ENCODE data around the gene SFXN5.

The SFXN5 gene

DNA sequence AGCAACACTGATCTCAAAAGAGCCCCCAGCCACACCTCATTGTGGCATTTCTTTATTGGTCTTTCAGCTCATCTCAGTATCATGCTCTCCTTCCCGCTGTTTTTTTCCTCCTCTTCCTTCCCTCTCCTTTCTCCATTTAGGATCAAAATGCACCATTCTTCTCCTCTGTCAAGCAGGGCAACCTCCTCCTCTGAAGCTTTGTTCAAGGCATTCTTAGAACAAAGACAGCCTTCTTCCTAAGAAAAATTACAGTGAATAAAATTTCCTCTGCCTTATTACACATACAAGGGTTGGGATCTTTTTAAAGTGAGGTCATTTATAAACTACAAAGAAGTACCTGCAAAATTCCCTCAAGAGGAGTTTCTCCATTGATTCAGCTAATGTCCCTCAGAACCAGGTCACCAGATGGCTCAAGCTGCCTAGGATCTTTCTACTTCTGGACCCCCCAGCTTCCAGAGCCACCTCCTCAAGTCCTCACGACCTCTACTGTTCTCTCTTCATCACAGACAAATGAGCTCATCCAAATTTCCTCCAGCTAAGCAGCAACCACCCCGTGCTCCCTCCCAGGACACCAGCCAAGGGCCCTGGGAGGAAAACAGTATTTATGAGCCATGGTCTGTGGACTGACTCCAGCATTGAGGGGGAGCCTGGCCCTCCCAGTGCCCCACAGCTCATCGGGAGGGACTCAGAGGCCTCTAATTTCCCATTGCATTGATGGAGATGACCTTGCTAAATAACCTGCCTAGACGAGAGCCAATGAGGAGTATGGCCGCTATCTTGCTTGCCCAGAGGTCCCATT, 18.0 kb downstream of the SFXN5 start:
- TF ChIP-seq FOXM1 (IDR thresholded peaks at IDR 0.05; ENCODE audit: borderline replicate concordance, low read depth) (no peak), RAD21 (IDR thresholded peaks at IDR 0.05; ENCODE audit: low read depth) (no peak), EP300 (IDR thresholded peaks at IDR 0.05; ENCODE audit: borderline replicate concordance) (no peak), NFIC (IDR thresholded peaks at IDR 0.05) (no peak), TAF1 (IDR thresholded peaks at IDR 0.05; ENCODE audit: low read depth) (no peak), EGR1 (IDR thresholded peaks at IDR 0.05) (no peak), REST (IDR thresholded peaks at IDR 0.05; ENCODE audit: low read depth) (no peak), YY1 (IDR thresholded peaks at IDR 0.05; ENCODE audit: low read depth) (no peak), MAX (IDR thresholded peaks at IDR 0.05) (no peak), CEBPB (IDR thresholded peaks at IDR 0.05) (no peak), CREB1 (IDR thresholded peaks at IDR 0.05; ENCODE audit: low read depth) (no peak), TEAD4 (IDR thresholded peaks at IDR 0.05) (no peak), ZBTB7A (IDR thresholded peaks at IDR 0.05; ENCODE audit: low read depth) (no peak), TCF12 (IDR thresholded peaks at IDR 0.05; ENCODE audit: low read depth) (no peak)
- TF ChIP-seq, protein P1, sequence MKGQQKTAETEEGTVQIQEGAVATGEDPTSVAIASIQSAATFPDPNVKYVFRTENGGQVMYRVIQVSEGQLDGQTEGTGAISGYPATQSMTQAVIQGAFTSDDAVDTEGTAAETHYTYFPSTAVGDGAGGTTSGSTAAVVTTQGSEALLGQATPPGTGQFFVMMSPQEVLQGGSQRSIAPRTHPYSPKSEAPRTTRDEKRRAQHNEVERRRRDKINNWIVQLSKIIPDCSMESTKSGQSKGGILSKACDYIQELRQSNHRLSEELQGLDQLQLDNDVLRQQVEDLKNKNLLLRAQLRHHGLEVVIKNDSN (IDR thresholded peaks at IDR 0.05), result no peak

DNA sequence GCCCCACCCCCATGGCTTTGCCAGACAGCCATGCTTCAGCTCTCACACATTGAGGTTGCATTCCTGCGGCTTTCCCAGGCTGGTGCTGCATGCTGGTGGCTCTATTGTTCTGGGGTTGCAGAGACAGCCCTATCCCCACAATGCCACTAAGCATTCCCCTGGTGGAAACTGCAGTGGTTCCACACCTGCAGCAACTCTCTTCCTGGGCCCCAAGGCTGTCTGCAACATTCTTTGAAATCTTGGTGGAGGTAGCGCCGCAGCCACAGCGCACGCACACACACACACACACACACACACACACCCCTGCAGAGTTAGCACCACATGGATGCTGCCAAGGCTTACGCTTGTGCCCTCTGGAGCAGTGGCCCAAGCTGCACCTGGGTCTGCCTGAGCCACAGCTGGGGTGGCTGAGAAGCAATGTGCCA, 21.4 kb downstream of the SFXN5 start:
- TF ChIP-seq RAD21 (IDR thresholded peaks at IDR 0.05; ENCODE audit: low read depth), result no peak
- TF ChIP-seq FOXM1 (IDR thresholded peaks at IDR 0.05; ENCODE audit: borderline replicate concordance, low read depth), result no peak
- no peak for TF ChIP-seq ZBTB7A (IDR thresholded peaks at IDR 0.05; ENCODE audit: low read depth)
- no peak for TF ChIP-seq CREB1 (IDR thresholded peaks at IDR 0.05; ENCODE audit: low read depth)
- TF ChIP-seq, protein P1 (IDR thresholded peaks at IDR 0.05), result no peak
- TF ChIP-seq YY1 (IDR thresholded peaks at IDR 0.05; ENCODE audit: low read depth), result no peak
- no peak for TF ChIP-seq TCF12 (IDR thresholded peaks at IDR 0.05; ENCODE audit: low read depth)
- TF ChIP-seq NFIC (IDR thresholded peaks at IDR 0.05), result no peak
- no peak for TF ChIP-seq EGR1 (IDR thresholded peaks at IDR 0.05)
- TF ChIP-seq TAF1 (IDR thresholded peaks at IDR 0.05; ENCODE audit: low read depth), result no peak
- no peak for TF ChIP-seq REST (IDR thresholded peaks at IDR 0.05; ENCODE audit: low read depth)
- TF ChIP-seq CEBPB (IDR thresholded peaks at IDR 0.05), result no peak
- no peak for TF ChIP-seq MAX (IDR thresholded peaks at IDR 0.05)
- TF ChIP-seq TEAD4 (IDR thresholded peaks at IDR 0.05), result no peak
- no peak for TF ChIP-seq EP300 (IDR thresholded peaks at IDR 0.05; ENCODE audit: borderline replicate concordance)

DNA sequence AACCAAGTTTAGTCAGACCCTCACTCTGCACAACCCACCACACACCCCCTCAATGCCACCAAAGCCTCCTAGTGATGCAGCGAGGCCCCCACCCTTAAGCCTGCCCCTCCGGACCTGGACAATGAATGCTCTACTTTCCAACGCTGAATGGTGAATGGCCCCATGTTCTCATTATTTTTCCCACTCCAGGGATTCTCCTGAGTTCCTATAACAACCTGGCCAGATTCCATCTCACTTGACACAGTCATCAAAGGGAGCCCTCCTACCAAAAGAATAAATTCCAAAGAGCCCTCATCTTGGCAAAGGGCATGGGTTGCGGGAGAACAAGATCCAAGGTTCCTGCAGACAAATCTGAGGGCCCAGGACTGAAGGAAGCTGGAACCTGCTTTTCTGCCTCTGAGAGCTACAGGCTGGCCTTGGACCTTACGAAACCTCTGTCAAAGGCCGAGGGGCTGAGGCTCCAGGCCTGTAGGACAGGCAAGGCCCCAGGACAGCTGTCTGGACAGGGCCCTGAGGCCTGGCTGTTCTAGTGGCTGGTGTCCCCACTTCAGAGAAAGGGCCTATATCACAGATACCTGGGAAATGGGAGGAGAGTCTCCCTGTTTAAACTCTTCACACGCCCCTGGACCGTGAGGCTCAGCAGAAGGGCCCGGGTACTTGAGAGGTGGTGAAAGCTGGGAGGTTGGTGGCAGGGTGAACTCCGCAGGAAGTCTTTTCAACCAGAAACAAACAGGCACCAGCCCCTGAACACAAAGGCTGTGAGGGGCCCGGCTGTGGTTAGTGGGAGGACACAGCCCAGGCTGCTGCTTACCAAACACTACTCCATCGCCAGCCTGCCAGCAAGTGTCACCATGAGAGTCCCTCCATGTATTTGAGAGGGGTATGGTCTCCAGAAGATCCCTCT, 27.3 kb downstream of the SFXN5 start:
- no peak for TF ChIP-seq FOXM1 (IDR thresholded peaks at IDR 0.05; ENCODE audit: borderline replicate concordance, low read depth)
- TF ChIP-seq TEAD4 (IDR thresholded peaks at IDR 0.05), result no peak

GRCh38 chr2:73043276-73043675, 28.2 kb downstream of the SFXN5 start:
- TF ChIP-seq TEAD4 (IDR thresholded peaks at IDR 0.05), result no peak
- no peak for TF ChIP-seq RAD21 (IDR thresholded peaks at IDR 0.05; ENCODE audit: low read depth)
- TF ChIP-seq MAX (IDR thresholded peaks at IDR 0.05), result no peak
- TF ChIP-seq FOXM1 (IDR thresholded peaks at IDR 0.05; ENCODE audit: borderline replicate concordance, low read depth), result no peak
- no peak for TF ChIP-seq REST (IDR thresholded peaks at IDR 0.05; ENCODE audit: low read depth)
- TF ChIP-seq YY1 (IDR thresholded peaks at IDR 0.05; ENCODE audit: low read depth), result no peak
- TF ChIP-seq, protein P1 (IDR thresholded peaks at IDR 0.05), result no peak
- no peak for TF ChIP-seq NFIC (IDR thresholded peaks at IDR 0.05)
- no peak for TF ChIP-seq TAF1 (IDR thresholded peaks at IDR 0.05; ENCODE audit: low read depth)
- no peak for TF ChIP-seq EGR1 (IDR thresholded peaks at IDR 0.05)
- no peak for TF ChIP-seq ZBTB7A (IDR thresholded peaks at IDR 0.05; ENCODE audit: low read depth)
- TF ChIP-seq CREB1 (IDR thresholded peaks at IDR 0.05; ENCODE audit: low read depth), result no peak
- no peak for TF ChIP-seq TCF12 (IDR thresholded peaks at IDR 0.05; ENCODE audit: low read depth)
- TF ChIP-seq EP300 (IDR thresholded peaks at IDR 0.05; ENCODE audit: borderline replicate concordance), result no peak
- no peak for TF ChIP-seq CEBPB (IDR thresholded peaks at IDR 0.05)
